Bronchial epithelial cell (primary cell): ENCODE results near the gene ELAPOR1. TPM values are rescaled to one million over a fixed set of nuclear protein-coding genes. Genes with fewer than 3 reads are reported as not detected.

Experiments used
- DNase-seq: peaks from one replicate; pipeline ENCODE4 v3.0.0-alpha.2; 2010; ENCODE audit warnings: low read depth
- FAIRE-seq: peaks from 2 replicates; lab custom pipeline; 2011; peaks lifted over from hg19 to GRCh38; lab: Jason Lieb, UNC
- H3K27me3 ChIP-seq: 2 replicates; pipeline ENCODE4 v1.5.1; 2011; ENCODE audit warnings: low read length; ENCODE audit not compliant: control insufficient read depth, insufficient read depth
- H3K36me3 ChIP-seq: 2 replicates; pipeline ENCODE4 v1.5.1; 2011; ENCODE audit warnings: low read length; ENCODE audit not compliant: control insufficient read depth, insufficient read depth
- H3K4me3 ChIP-seq: 2 replicates; pipeline ENCODE4 v1.5.1; 2011; ENCODE audit warnings: mild to moderate bottlenecking, low read depth, low read length, control low read depth
- CTCF ChIP-seq: IDR thresholded peaks from 2 replicates; pipeline ENCODE4 v1.5.1; 2011; ENCODE audit warnings: mild to moderate bottlenecking, moderate library complexity, low read length, control low read depth, inconsistent platforms; ENCODE audit not compliant: insufficient read depth, severe bottlenecking
- total RNA-seq: library from RNA; depleted of rRNA; stranded (reverse); fragments of >200 nt; gene quantifications from 2 replicates; pipeline ENCODE4 v1.2.1, GENCODE V29; 2014

Gene ELAPOR1
- total RNA-seq, 1 donor from 2014 or later = not detected

- Histone ChIP-seq H3K27me3 (no peaks in the 10 kb centered on the region), H3K36me3 (no peaks in the 10 kb centered on the region), H3K4me3 (no peak overlapping the region)
- FAIRE-seq = no peak
- TF ChIP-seq CTCF = no peak
- DNase-seq = no peak
Observed at GRCh38 chr1:109120356-109120755, 6.4 kb downstream of the ELAPOR1 start.

- FAIRE-seq (no peak), DNase-seq (no peak)
- no peak for TF ChIP-seq CTCF
- no peak overlapping the region for H3K4me3 ChIP-seq
- H3K27me3 ChIP-seq = no peaks in the 10 kb centered on the region
- H3K36me3 ChIP-seq = no peaks in the 10 kb centered on the region
Observed at GRCh38 chr1:109131059-109131458, 17.1 kb downstream of the ELAPOR1 start.

GRCh38 chr1:109131800-109132199 lies 17.9 kb downstream of the ELAPOR1 start:
- DNase-seq = no peak
- TF ChIP-seq CTCF = no peak
- FAIRE-seq = no peak
- Histone ChIP-seq H3K36me3 (no peaks in the 10 kb centered on the region), H3K27me3 (no peaks in the 10 kb centered on the region), H3K4me3 (no peak overlapping the region)

- H3K27me3 ChIP-seq = no peaks in the 10 kb centered on the region
- H3K36me3 ChIP-seq = no peaks in the 10 kb centered on the region
- no peak for TF ChIP-seq CTCF
- no peak for FAIRE-seq
- DNase-seq = no peak
- no peak overlapping the region for H3K4me3 ChIP-seq
Observed at GRCh38 chr1:109133002-109133706, 19.2 kb downstream of the ELAPOR1 start.

- H3K27me3 ChIP-seq = no peaks in the 10 kb centered on the region
- no peak for FAIRE-seq
Observed at GRCh38 chr1:109133815-109134214, 19.9 kb downstream of the ELAPOR1 start.

More at GRCh38 chr1:109133815-109134214, 19.9 kb downstream of the ELAPOR1 start:
- TF ChIP-seq CTCF = no peak
- DNase-seq = no peak
- H3K4me3 ChIP-seq = no peak overlapping the region
- H3K36me3 ChIP-seq = no peaks in the 10 kb centered on the region
